Tibial artery (tissue), 4 donors: ENCODE results near the gene ZHX3.

Experiments used
- DNase-seq, 2 donors: peaks; one replicate each; pipeline ENCODE4 v3.0.0-alpha.2; 2019
- H3K27ac ChIP-seq, 2 donors: fragments of 200-600 bp; sonication (generic) in 1 of 2; 1 replicate in 1 of 2; 2 replicates in 1 of 2; pipeline ENCODE4 v1.5.1; 2018 to 2019; ENCODE audit warnings: mild to moderate bottlenecking in 1 of 2
- H3K27me3 ChIP-seq, 2 donors: fragments of 200-600 bp; sonication (generic) in 1 of 2; one replicate each; pipeline versions ENCODE4 v1.5.1 to v1.6.0; 2016 to 2019
- H3K36me3 ChIP-seq, 3 donors: fragments of 200-600 bp; sonication (generic) in 2 of 3; one replicate each; pipeline ENCODE4 v1.5.1; 2016 to 2019; ENCODE audit warnings: mild to moderate bottlenecking in 2 of 3
- H3K4me1 ChIP-seq, 4 donors: fragments of 200-600 bp; sonication (generic) in 2 of 4; 1 replicate in 3 of 4; 2 replicates in 1 of 4; pipeline ENCODE4 v1.5.1; 2016 to 2019
- H3K4me3 ChIP-seq, 2 donors: fragments of 200-600 bp; sonication (generic) in 1 of 2; 1 replicate in 1 of 2; 2 replicates in 1 of 2; pipeline ENCODE4 v1.5.1; 2018 to 2019; ENCODE audit warnings: mild to moderate bottlenecking in 2 of 2
- H3K9me3 ChIP-seq, 3 donors: fragments of 200-600 bp; sonication (generic) in 1 of 3; one replicate each; pipeline ENCODE4 v1.5.1; 2016 to 2019
- intact Hi-C: fragments of 100-400 bp; cut with DNase I; formaldehyde crosslinking; loops from one replicate; pipeline ENCODE4 v1.15.0; 2023; ENCODE audit warnings: low total_unique reads
- TF ChIP-seq, protein P1 (sequence below), 2 experiments: fragments of 200-600 bp in 1 of 2; fragments of 450-650 bp in 1 of 2; IDR thresholded peaks; one replicate each; pipeline ENCODE4 v1.5.1; 2017 to 2019; ENCODE audit warnings: antibody characterized with exemption in 2 of 2, mild to moderate bottlenecking in 1 of 2, moderate library complexity in 1 of 2

ZHX3 gene

DNA sequence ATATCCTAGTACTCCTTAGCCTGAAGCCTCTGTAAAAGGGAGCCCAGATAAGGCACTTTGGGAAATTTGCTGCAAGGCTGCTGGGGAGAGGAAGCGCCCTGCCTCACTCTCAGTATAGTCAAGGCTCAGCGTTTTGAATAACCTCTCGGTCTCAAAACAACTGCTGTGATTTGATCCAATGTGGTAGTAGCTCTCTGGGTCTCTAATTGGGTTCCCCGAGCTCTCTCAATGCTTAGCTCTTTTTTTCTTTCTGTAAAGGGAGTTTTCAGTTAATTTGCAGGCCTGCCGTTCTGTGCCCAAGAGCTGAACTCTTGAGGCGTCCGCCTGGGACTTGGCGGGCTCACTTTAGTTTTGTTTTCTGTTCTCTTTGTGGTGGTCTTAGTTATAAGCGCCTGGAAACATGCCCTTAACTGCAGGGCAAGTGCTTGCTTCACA, 41.2 kb downstream of the ZHX3 start:
- TF ChIP-seq, protein P1, sequence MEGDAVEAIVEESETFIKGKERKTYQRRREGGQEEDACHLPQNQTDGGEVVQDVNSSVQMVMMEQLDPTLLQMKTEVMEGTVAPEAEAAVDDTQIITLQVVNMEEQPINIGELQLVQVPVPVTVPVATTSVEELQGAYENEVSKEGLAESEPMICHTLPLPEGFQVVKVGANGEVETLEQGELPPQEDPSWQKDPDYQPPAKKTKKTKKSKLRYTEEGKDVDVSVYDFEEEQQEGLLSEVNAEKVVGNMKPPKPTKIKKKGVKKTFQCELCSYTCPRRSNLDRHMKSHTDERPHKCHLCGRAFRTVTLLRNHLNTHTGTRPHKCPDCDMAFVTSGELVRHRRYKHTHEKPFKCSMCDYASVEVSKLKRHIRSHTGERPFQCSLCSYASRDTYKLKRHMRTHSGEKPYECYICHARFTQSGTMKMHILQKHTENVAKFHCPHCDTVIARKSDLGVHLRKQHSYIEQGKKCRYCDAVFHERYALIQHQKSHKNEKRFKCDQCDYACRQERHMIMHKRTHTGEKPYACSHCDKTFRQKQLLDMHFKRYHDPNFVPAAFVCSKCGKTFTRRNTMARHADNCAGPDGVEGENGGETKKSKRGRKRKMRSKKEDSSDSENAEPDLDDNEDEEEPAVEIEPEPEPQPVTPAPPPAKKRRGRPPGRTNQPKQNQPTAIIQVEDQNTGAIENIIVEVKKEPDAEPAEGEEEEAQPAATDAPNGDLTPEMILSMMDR (IDR thresholded peaks at IDR 0.05), result no peak
- H3K9me3 ChIP-seq, result no peaks in the 10 kb centered on the region
- H3K4me1 ChIP-seq, result peaks cover 0 to 69% (median 24%) of the 10 kb centered on the region in 4 donors
- intact Hi-C loops, result no loop called here
- no peaks in the 10 kb centered on the region for H3K36me3 ChIP-seq
- peak overlapping the region; percentile 60 to 71 for H3K27ac ChIP-seq
- no peaks in the 10 kb centered on the region for H3K27me3 ChIP-seq
- no peak overlapping the region for H3K4me3 ChIP-seq
- peak in 1 of 2 donors; percentile 70 for DNase-seq

DNA sequence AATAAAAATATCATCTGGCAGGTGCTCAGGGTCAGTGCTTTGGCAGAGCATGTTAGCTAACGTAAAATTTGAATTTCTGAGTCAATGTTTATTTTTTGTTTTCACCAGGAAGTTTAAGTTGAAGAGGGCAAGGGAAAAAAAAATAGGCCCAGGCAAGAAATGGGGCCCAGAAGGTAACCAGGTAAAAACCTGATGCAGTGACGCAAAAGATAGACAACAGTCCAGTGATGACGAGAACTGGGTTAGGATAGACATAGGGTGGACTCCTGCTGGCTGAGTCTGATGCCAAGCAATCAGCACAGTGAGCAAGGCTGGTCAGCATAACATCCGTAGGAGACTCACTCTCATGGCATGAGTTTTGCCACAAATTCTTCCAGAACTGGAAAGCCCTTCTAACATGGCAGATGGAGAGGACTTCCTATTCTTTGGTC, 42.2 kb downstream of the ZHX3 start:
- Histone ChIP-seq H3K36me3 (no peaks in the 10 kb centered on the region), H3K4me1 (peaks cover 0 to 78% (median 25%) of the 10 kb centered on the region in 4 donors), H3K27ac (peak overlapping the region; percentile 60 to 71), H3K27me3 (no peaks in the 10 kb centered on the region), H3K4me3 (no peak overlapping the region), H3K9me3 (no peaks in the 10 kb centered on the region)
- intact Hi-C loops, result no loop called here
- no peak for DNase-seq
- TF ChIP-seq, protein P1 (IDR thresholded peaks at IDR 0.05), result no peak

DNA sequence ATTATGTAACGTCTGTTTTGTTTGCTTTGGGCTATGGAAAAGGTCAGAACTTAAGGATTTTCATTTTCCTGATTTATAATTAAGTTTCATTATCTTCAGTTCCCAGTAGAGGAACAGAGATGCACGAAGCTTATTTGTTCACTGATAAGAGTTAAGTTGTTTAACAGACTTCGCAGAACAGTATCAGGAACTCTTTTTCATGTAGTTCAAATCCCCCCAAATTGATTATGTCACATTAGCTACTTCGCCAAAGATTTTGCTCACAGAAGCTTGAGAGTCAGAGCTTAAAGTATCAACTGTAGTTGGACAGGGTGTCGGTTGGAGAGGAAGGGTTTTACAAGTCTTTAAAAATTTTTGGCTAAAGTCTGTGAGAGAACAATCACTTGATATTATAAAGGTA, 43.4 kb downstream of the ZHX3 start:
- no peak for DNase-seq
- H3K27me3 ChIP-seq, result no peaks in the 10 kb centered on the region
- peaks cover 0 to 78% (median 20%) of the 10 kb centered on the region in 4 donors for H3K4me1 ChIP-seq
- TF ChIP-seq, protein P1 (IDR thresholded peaks at IDR 0.05), result no peak
- no peak overlapping the region for H3K4me3 ChIP-seq
- intact Hi-C loops, result no loop called here
- H3K9me3 ChIP-seq, result no peaks in the 10 kb centered on the region
- no peaks in the 10 kb centered on the region for H3K36me3 ChIP-seq
- H3K27ac ChIP-seq, result peak overlapping the region in 1 of 2 donors; percentile 71

DNA sequence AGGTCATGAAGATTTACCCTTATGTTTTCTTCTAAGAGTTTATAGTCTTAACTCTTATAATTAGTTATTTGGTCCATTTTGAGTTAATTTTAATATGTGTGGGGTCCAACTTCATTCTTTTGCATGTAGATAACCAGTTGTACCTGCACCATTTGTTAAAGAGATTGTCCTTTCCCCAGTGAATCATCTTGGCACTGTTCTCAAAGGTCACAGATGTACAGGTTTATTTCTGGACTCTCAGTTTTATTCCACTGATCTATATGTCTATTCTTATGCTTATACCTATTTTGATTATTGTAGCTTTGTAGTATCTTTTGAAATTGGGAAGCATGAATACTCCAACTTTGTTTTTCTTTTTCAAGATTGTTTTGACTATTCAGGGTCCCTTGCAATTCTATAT, 44.1 kb downstream of the ZHX3 start:
- Histone ChIP-seq H3K27me3 (no peaks in the 10 kb centered on the region), H3K36me3 (no peaks in the 10 kb centered on the region), H3K4me1 (peaks cover 0 to 78% (median 23%) of the 10 kb centered on the region in 4 donors), H3K27ac (no peak overlapping the region), H3K9me3 (no peaks in the 10 kb centered on the region), H3K4me3 (no peak overlapping the region)
- TF ChIP-seq, protein P1 (IDR thresholded peaks at IDR 0.05), result no peak
- DNase-seq, result no peak
- intact Hi-C loops, result no loop called here

DNA sequence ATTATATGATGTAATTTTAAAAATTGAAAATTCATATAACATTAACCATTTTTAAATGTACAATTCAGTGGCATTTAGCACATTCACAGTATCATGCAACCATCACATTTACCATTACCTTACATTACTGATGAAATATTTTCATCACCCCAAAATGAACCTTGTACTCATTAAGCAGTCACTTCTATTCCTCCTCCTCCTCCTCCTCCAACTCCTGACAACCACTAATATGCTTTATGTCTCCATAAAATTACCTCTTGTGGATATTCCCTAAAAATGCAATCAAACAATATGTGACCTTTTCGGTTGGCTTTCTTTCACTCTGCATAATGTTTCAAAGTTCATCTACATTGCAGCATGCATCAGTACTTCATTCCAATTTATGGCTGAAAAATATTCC, 45.2 kb downstream of the ZHX3 start:
- no peaks in the 10 kb centered on the region for H3K27me3 ChIP-seq
- no peaks in the 10 kb centered on the region for H3K9me3 ChIP-seq
- H3K4me1 ChIP-seq, result peaks cover 0 to 73% (median 23%) of the 10 kb centered on the region in 4 donors
- H3K27ac ChIP-seq, result no peak overlapping the region
- intact Hi-C loops, result no loop called here
- TF ChIP-seq, protein P1 (IDR thresholded peaks at IDR 0.05), result no peak
- no peak overlapping the region for H3K4me3 ChIP-seq
- DNase-seq, result no peak
- H3K36me3 ChIP-seq, result peaks cover 5 to 9% (median 6%) of the 10 kb centered on the region in 3 donors
